A673 (cell line): ENCODE data around the gene HLCS. TPM values are rescaled to one million over a fixed set of nuclear protein-coding genes. Genes with fewer than 3 reads are reported as not detected.

Source experiments
- BruUV-seq: library from RNA; stranded (reverse); fragments of 400-500 nt; replicated peaks from 2 replicates; lab custom pipeline; 2021; lab: Mats Ljungman, UMichigan
- CTCF ChIA-PET: fragments of 300-600 bp; sonication (Branson Sonifier 250); formaldehyde crosslinking; loops from one replicate; lab custom pipeline; 2022; ENCODE audit warnings: antibody characterized with exemption; lab: Charles Lee
- POLR2A ChIA-PET: fragments of 300-600 bp; sonication (Branson Sonifier 250); formaldehyde crosslinking; loops from one replicate; lab custom pipeline; 2022; ENCODE audit warnings: antibody characterized with exemption; ENCODE audit not compliant: low non-redundant PET; lab: Charles Lee
- DNase-seq: peaks from one replicate; pipeline ENCODE4 v3.0.0-alpha.2; 2015; ENCODE audit warnings: low spot score
- H3K27ac ChIP-seq: fragments of 200-600 bp; sonication (generic); 2 replicates; pipeline ENCODE4 v1.5.1; 2016; ENCODE audit warnings: mixed run types, low read depth, mild to moderate bottlenecking, mixed read lengths, antibody characterized with exemption, low read length; ENCODE audit not compliant: poor library complexity, severe bottlenecking
- H3K27me3 ChIP-seq: fragments of 200-600 bp; sonication (generic); replicated peaks from 2 replicates; pipeline ENCODE4 v1.6.1; 2017; ENCODE audit warnings: mixed run types, low read depth, mild to moderate bottlenecking, mixed read lengths, antibody characterized with exemption, low read length; ENCODE audit not compliant: insufficient read depth, poor library complexity
- H3K36me3 ChIP-seq: fragments of 200-600 bp; sonication (generic); 2 replicates; pipeline ENCODE4 v1.6.1; 2016; ENCODE audit warnings: mixed run types, mild to moderate bottlenecking, mixed read lengths, antibody characterized with exemption, low read length; ENCODE audit not compliant: insufficient read depth, poor library complexity, severe bottlenecking
- H3K4me1 ChIP-seq: fragments of 200-600 bp; sonication (generic); 2 replicates; pipeline ENCODE4 v1.6.1; 2017; ENCODE audit warnings: mixed run types, mild to moderate bottlenecking, mixed read lengths, antibody characterized with exemption, low read length; ENCODE audit not compliant: insufficient read depth, poor library complexity, severe bottlenecking
- H3K4me3 ChIP-seq: fragments of 200-600 bp; sonication (generic); 2 replicates; pipeline ENCODE4 v1.5.1; 2016; ENCODE audit warnings: low read depth, mixed run types, mild to moderate bottlenecking, mixed read lengths, low read length; ENCODE audit not compliant: poor library complexity, severe bottlenecking
- H3K9me3 ChIP-seq: fragments of 200-600 bp; sonication (generic); 2 replicates; pipeline ENCODE4 v1.6.1; 2016; ENCODE audit warnings: mixed run types, low read depth, mild to moderate bottlenecking, mixed read lengths, antibody characterized with exemption, low read length; ENCODE audit not compliant: poor library complexity, severe bottlenecking
- CTCF ChIP-seq: fragments of 300-800, 200-600 bp; sonication (generic); conservative IDR thresholded peaks from 2 replicates; pipeline ENCODE4 v1.5.1; 2017; ENCODE audit warnings: low read depth, mild to moderate bottlenecking, antibody characterized with exemption, low read length, moderate library complexity, mixed read lengths
- EZH2 ChIP-seq: fragments of 200-600 bp; sonication (generic); IDR thresholded peaks from 2 replicates; pipeline ENCODE4 v1.6.1; 2017; ENCODE audit warnings: borderline replicate concordance, low read depth, mild to moderate bottlenecking, mixed read lengths, antibody characterized with exemption, low read length; ENCODE audit not compliant: poor library complexity, severe bottlenecking
- intact Hi-C: fragments of 100-400 bp; cut with micrococcal nuclease; formaldehyde crosslinking; loops from one replicate; pipeline ENCODE4 v1.10.0; 2022; ENCODE audit not compliant: unreplicated experiment
- total RNA-seq: library from RNA; stranded (reverse); gene quantifications from 2 replicates; pipeline ENCODE4 v1.2.3, GENCODE V29; 2021

HLCS gene
- total RNA-seq, 1 experiment from 2014 or later: 15.3 TPM

GRCh38 chr21:36909423-36909822 lies 57.0 kb downstream of the HLCS start:
- BruUV-seq: TSS peak; percentile 40
- Histone ChIP-seq H3K4me3 (no peak overlapping the region), H3K27ac (peak overlapping the region; percentile 86), H3K27me3 (no peaks in the 10 kb centered on the region), H3K9me3 (no peaks in the 10 kb centered on the region), H3K4me1 (peaks cover 26% of the 10 kb centered on the region), H3K36me3 (no peaks in the 10 kb centered on the region)
- TF ChIP-seq CTCF: no peak
- no peak for TF ChIP-seq EZH2
- intact Hi-C loops: no loop called here
- DNase-seq: no peak
- CTCF ChIA-PET: no interaction called here
- POLR2A ChIA-PET: no interaction called here

- POLR2A ChIA-PET: no interaction called here
Observed at GRCh38 chr21:36908260-36908908, 58.1 kb downstream of the HLCS start.

GRCh38 chr21:36904093-36904666 lies 62.3 kb downstream of the HLCS start:
- TF ChIP-seq CTCF: no peak
- no peak for TF ChIP-seq EZH2
- Histone ChIP-seq H3K4me1 (peaks cover 4% of the 10 kb centered on the region), H3K9me3 (no peaks in the 10 kb centered on the region), H3K4me3 (no peak overlapping the region), H3K27me3 (no peaks in the 10 kb centered on the region), H3K36me3 (no peaks in the 10 kb centered on the region), H3K27ac (no peak overlapping the region)
- no TSS peak for BruUV-seq
- DNase-seq: no peak
- ChIA-PET CTCF (no interaction called here), POLR2A (no interaction called here)
- intact Hi-C loops: no loop called here

More at GRCh38 chr21:36908260-36908908, 58.1 kb downstream of the HLCS start:
- Histone ChIP-seq H3K4me1 (peaks cover 26% of the 10 kb centered on the region), H3K4me3 (no peak overlapping the region), H3K36me3 (no peaks in the 10 kb centered on the region), H3K27ac (no peak overlapping the region), H3K9me3 (no peaks in the 10 kb centered on the region), H3K27me3 (no peaks in the 10 kb centered on the region)
- TF ChIP-seq CTCF: peak; percentile 21; the same call in 1 of the 2 replicates
- TF ChIP-seq EZH2: no peak
- intact Hi-C loops: no loop called here
- CTCF ChIA-PET: no interaction called here
- no peak for DNase-seq
- no TSS peak for BruUV-seq
